Psoas muscle (tissue), 8 donors: Measurements from ENCODE around the gene BIN2. TPM values are rescaled to one million over a fixed set of nuclear protein-coding genes. Genes with fewer than 3 reads are reported as not detected.

ENCODE experiments used
- ATAC-seq, 4 donors: fragments of 200-7000 bp; cut with Tn5 transposase; one replicate each; pipeline ENCODE4 v1.9.1; 2020; ENCODE audit warnings: moderate library complexity in 3 of 4, mild to moderate bottlenecking in 2 of 4
- DNase-seq, 2 donors: peaks; one replicate each; pipeline ENCODE4 v3.0.0-alpha.2; 2020
- H3K27ac ChIP-seq: fragments of 200-600 bp; one replicate; pipeline ENCODE4 v1.8.0; 2022
- H3K27me3 ChIP-seq, 3 donors: fragments of 200-600 bp in 1 of 3; one replicate each; pipeline versions ENCODE4 v1.6.1 to v1.8.0; 2013 to 2022; ENCODE audit warnings: low read length in 2 of 3, mild to moderate bottlenecking in 2 of 3, moderate library complexity in 1 of 3; ENCODE audit not compliant: insufficient read depth in 3 of 3
- H3K36me3 ChIP-seq, 2 donors: fragments of 200-600 bp in 1 of 2; one replicate each; pipeline versions ENCODE4 v1.6.1 to v1.8.0; 2013 to 2022; ENCODE audit warnings: low read depth in 1 of 2, mild to moderate bottlenecking in 1 of 2, moderate library complexity in 1 of 2; ENCODE audit not compliant: insufficient read depth in 1 of 2
- H3K4me1 ChIP-seq: fragments of 200-600 bp; one replicate; pipeline ENCODE4 v1.8.0; 2022
- H3K4me3 ChIP-seq: fragments of 200-600 bp; one replicate; pipeline ENCODE4 v1.8.0; 2022; ENCODE audit warnings: mild to moderate bottlenecking
- H3K9me3 ChIP-seq: fragments of 200-600 bp; one replicate; pipeline ENCODE4 v1.8.0; 2022
- CTCF ChIP-seq: fragments of 200-600 bp; IDR thresholded peaks from one replicate; pipeline ENCODE4 v1.8.0; 2022; ENCODE audit warnings: antibody characterized with exemption
- WGBS, 3 donors: extraction: QIAGEN DNeasy Blood & Tissue Kit; methylation state at CpG; one replicate each; pipeline versions ENCODE4 v1.1.6 to v1.1.7; 2013; 5-methylcytosine and 5-hydroxymethylcytosine counted together
- intact Hi-C, 2 donors: fragments of 100-400 bp; cut with DNase I; formaldehyde crosslinking; loops; one replicate each; pipeline versions ENCODE4 v1.11.0 to v1.14.2; 2022
- long read RNA-seq, 2 donors: library from polyadenylated mRNA; unstranded; transcript quantifications; one replicate each; pipeline ENCODE4 v2.0.0, GENCODE V29; 2021
- polyA plus RNA-seq, 3 donors: library from polyadenylated mRNA; stranded (reverse); fragments of 200-250 nt; gene quantifications; one replicate each; pipeline ENCODE4 v1.2.3, GENCODE V29; 2013
- total RNA-seq, 4 donors: library from RNA; stranded (reverse); fragmentation: NEBNext Ultra II Directional in 2 of 4; extraction: Animal tissue kit (Norgen Biotek cat#: 25700) in 2 of 4; gene quantifications; one replicate each; pipeline versions ENCODE4 v1.2.1 to v1.2.4, GENCODE V29; 2021 to 2023
- donor health status: healthy with polysubstance abuse.
- donor health status: DM: no; HTN: no; CAD: no; lungs with moderate emphysema.
- donor health status: Bipolar disorder and iron deficiency.
- donor health status: healthy.
- donor health status: DM: yes; HTN: yes; CAD: no.
- donor health status: DM: no; HTN: no; CAD: no.
- donor health status: DM: no; HTN: no; CAD: no.
- donor health status: DM: yes; HTN: yes; CAD: no.

The BIN2 gene
- total RNA-seq (1 to 10 TPM in 3 of 4 donors, under 1 TPM in 1; 0.81 to 2.0 (median 1.4) TPM), polyA plus RNA-seq (under 1 TPM; 0.37 to 0.47 (median 0.40) TPM)
- long read RNA-seq, donor 1, partial matches to known transcripts, result 0 of 2 reads
- long read RNA-seq, donor 1, other reads (novel, unspliced or antisense), result 1 of 2 reads
- long read RNA-seq, donor 2, partial matches to known transcripts, result 0 of 2 reads
- long read RNA-seq, donor 2, other reads (novel, unspliced or antisense), result 1 of 2 reads

GRCh38 chr12:51323966-51324895, at the start of gene BIN2:
Gene BIN2, minus strand, starts transcription at chr12:51324174. Its CDS starts 72 bp downstream, at chr12:51324102.
- peak; percentile 52 to 75 for DNase-seq
- H3K36me3 ChIP-seq, result no peaks in the 10 kb centered on the region
- WGBS, 3 donors, result 89 to 93% (median 90%) methylated on average over 60 of the region's 60 CpGs
- peak in 2 of 4 donors; percentile 24 to 46 for ATAC-seq
- no peaks in the 10 kb centered on the region for H3K9me3 ChIP-seq
- H3K4me3 ChIP-seq, result peak within 1 kb of the TSS; percentile 42
- H3K4me1 ChIP-seq, result no peaks in the 10 kb centered on the region
- H3K27me3 ChIP-seq, result no peaks in the 10 kb centered on the region
- H3K27ac ChIP-seq, result no peak within 1 kb of the TSS
- TF ChIP-seq CTCF, result no peak
- intact Hi-C loops, result no loop called here

- H3K36me3 ChIP-seq, result no peaks in the 10 kb centered on the region
Observed at GRCh38 chr12:51373187-51373586, 49.2 kb upstream of the BIN2 start.

GRCh38 chr12:51372021-51372420, 48.0 kb upstream of the BIN2 start:
- no peak for TF ChIP-seq CTCF
- WGBS, 3 donors, result 83 to 89% (median 84%) methylated on average over 2 of the region's 2 CpGs
- intact Hi-C loops, result no loop called here
- H3K36me3 ChIP-seq, result no peaks in the 10 kb centered on the region
- H3K27ac ChIP-seq, result peak overlapping the region; percentile 64
- DNase-seq (no peak), ATAC-seq (peak in 1 of 4 donors; percentile 31)
- no peaks in the 10 kb centered on the region for H3K9me3 ChIP-seq
- H3K4me1 ChIP-seq, result peaks cover 13% of the 10 kb centered on the region
- peak overlapping the region; percentile 0 for H3K4me3 ChIP-seq
- no peaks in the 10 kb centered on the region for H3K27me3 ChIP-seq

More at GRCh38 chr12:51373187-51373586, 49.2 kb upstream of the BIN2 start:
- intact Hi-C loops, result no loop called here
- Histone ChIP-seq H3K27me3 (no peaks in the 10 kb centered on the region), H3K4me3 (no peak overlapping the region), H3K27ac (no peak overlapping the region), H3K4me1 (peaks cover 13% of the 10 kb centered on the region), H3K9me3 (no peaks in the 10 kb centered on the region)
- DNase-seq (no peak), ATAC-seq (no peak)
- WGBS, 3 donors, result 82 to 85% (median 84%) methylated on average over 3 of the region's 3 CpGs
- no peak for TF ChIP-seq CTCF

GRCh38 chr12:51371295-51371953, 47.5 kb upstream of the BIN2 start:
- Histone ChIP-seq H3K36me3 (no peaks in the 10 kb centered on the region), H3K27ac (peak overlapping the region; percentile 64), H3K9me3 (no peaks in the 10 kb centered on the region), H3K4me3 (peak overlapping the region; percentile 0), H3K27me3 (no peaks in the 10 kb centered on the region), H3K4me1 (peaks cover 13% of the 10 kb centered on the region)
- intact Hi-C loops, result no loop called here
- no peak for TF ChIP-seq CTCF
- WGBS, 3 donors, result 21 to 36% (median 27%) methylated on average over 8 of the region's 8 CpGs
- ATAC-seq, result peak; percentile 99
- peak; percentile 75 to 86 for DNase-seq
